Measurements from ENCODE around the gene LCE3C. TPM values are rescaled to one million over a fixed set of nuclear protein-coding genes. Genes with fewer than 3 reads are reported as not detected.

The LCE3C gene
- total RNA-seq, 4 donors from 2014 or later, result not detected

DNA sequence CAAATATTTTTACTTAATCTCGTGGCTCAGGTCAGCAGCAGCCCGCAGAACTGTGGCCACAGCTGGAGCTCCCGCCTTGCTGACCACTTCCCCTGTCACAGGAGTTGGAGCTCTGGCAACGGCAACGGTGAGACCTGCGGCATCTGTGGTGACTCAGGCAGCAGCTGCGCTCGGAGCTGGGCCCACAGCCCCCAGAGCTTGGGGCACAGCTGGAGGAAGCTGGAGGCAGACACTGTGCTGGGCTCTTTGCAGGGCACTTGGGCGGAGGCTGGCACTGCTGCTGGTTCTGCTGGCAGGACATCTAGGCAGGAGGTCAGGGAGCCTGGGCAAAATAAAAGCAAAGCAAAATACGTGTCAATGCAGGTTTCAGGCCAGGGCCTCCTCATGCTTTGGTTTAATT lies 22.8 kb downstream of the LCE3C start, which contains the start of gene LCE3A:
Gene LCE3A (minus strand): TSS at position 301 of the 400 bp plus-strand sequence. CDS start 0 bp downstream, at position 301.
- TF ChIP-seq, protein P1, sequence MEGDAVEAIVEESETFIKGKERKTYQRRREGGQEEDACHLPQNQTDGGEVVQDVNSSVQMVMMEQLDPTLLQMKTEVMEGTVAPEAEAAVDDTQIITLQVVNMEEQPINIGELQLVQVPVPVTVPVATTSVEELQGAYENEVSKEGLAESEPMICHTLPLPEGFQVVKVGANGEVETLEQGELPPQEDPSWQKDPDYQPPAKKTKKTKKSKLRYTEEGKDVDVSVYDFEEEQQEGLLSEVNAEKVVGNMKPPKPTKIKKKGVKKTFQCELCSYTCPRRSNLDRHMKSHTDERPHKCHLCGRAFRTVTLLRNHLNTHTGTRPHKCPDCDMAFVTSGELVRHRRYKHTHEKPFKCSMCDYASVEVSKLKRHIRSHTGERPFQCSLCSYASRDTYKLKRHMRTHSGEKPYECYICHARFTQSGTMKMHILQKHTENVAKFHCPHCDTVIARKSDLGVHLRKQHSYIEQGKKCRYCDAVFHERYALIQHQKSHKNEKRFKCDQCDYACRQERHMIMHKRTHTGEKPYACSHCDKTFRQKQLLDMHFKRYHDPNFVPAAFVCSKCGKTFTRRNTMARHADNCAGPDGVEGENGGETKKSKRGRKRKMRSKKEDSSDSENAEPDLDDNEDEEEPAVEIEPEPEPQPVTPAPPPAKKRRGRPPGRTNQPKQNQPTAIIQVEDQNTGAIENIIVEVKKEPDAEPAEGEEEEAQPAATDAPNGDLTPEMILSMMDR (IDR thresholded peaks at IDR 0.05), result no peak
- no peak for TF ChIP-seq EP300 (IDR thresholded peaks at IDR 0.05; ENCODE audit: low read depth)
- no peak for TF ChIP-seq POLR2A (IDR thresholded peaks at IDR 0.05)
- TF ChIP-seq POLR2AphosphoS5 (IDR thresholded peaks at IDR 0.05), result no peak
- 35 to 40% methylated on average over 1 to 9 of the region's 10 CpGs for WGBS, 2 donors (ENCODE audit: low coverage in 1 of 2)
- Histone ChIP-seq H3K36me3 (no peaks in the 10 kb centered on the region), H3K9me3 (peaks cover 3 to 12% of the 10 kb centered on the region in 2 donors), H3K4me1 (no peaks in the 10 kb centered on the region), H3K4me3 (no peak within 1 kb of the TSS), H3K27me3 (no peaks in the 10 kb centered on the region), H3K27ac (no peak within 1 kb of the TSS)
- intact Hi-C loops (cut with DNase I; ENCODE audit: low total_unique reads) (no loop called here), in situ Hi-C loops (cut with MboI; ENCODE audit: low pct_ligation_motif_present in 1 of 4, low pct_unique_long_range_greater_than_20kb in 1 of 4, low sequenced_read_pairs in 3 of 4) (no loop called here)
- DNase-seq, result no peak

DNA sequence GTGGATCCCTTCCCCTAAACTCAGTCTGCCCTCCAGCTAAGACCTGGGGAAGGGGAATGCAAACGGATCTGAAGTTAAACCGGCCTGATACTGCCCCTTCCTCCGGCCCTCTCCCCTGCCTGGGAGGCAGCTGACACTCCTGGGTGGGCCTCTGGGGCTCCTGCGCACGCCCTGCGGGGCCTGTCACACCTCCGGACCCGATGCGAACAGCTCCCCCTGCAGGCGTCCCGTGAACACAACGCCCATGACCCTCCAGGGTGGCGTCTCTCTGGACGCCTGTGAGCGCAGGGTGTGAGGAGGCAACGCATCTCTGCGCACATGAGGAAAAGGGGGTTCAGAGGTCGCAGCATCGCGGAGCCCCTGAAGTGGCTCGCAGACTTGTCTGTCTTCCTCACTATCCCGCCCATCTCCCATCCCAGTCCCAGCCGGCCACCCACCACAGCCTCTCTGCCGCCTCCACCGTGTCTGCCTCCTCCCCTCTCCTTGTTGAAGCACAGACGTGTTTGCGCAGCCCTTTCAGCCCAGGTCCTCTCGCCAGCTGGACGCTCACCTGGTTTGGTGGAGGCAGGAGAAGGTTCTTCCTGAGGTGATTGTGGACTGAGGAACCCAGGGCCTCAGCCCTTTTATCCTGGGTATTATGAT lies 23.3 kb downstream of the LCE3C start:
- intact Hi-C loops (cut with DNase I; ENCODE audit: low total_unique reads) (no loop called here), in situ Hi-C loops (cut with MboI; ENCODE audit: low pct_ligation_motif_present in 1 of 4, low pct_unique_long_range_greater_than_20kb in 1 of 4, low sequenced_read_pairs in 3 of 4) (no loop called here)
- DNase-seq, result no peak
- TF ChIP-seq POLR2A (IDR thresholded peaks at IDR 0.05) (no peak), EP300 (IDR thresholded peaks at IDR 0.05; ENCODE audit: low read depth) (no peak), POLR2AphosphoS5 (IDR thresholded peaks at IDR 0.05) (no peak)
- TF ChIP-seq, protein P1 (IDR thresholded peaks at IDR 0.05), result no peak
- H3K4me1 ChIP-seq, result no peaks in the 10 kb centered on the region
- no peak overlapping the region for H3K27ac ChIP-seq
- peaks cover 3 to 9% of the 10 kb centered on the region in 2 donors for H3K9me3 ChIP-seq
- H3K4me3 ChIP-seq, result no peak overlapping the region
- 10 to 52% methylated on average over 2 to 23 of the region's 29 CpGs for WGBS, 2 donors (ENCODE audit: low coverage in 1 of 2)
- H3K36me3 ChIP-seq, result no peaks in the 10 kb centered on the region
- no peaks in the 10 kb centered on the region for H3K27me3 ChIP-seq

DNA sequence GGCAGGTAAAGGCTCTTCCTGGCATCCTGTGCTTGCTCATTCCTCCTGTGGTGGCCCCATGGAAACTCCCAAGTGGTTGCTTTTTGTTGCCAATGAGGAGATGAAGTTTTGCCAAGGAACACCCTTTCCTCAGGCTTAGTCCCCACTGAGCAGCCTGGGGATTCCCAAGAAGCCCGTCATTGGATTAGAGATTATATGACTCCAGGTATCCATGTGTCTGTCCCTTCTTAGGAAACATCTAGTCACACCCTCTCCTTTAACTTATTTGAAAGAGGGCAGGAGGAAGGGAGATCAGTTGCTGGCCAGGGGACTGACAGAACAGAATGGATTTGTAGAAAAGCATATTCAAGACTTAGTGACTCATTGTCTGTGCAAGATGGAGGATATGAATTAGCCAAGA lies 26.7 kb downstream of the LCE3C start:
- in situ Hi-C loops (cut with MboI; ENCODE audit: low pct_ligation_motif_present in 1 of 4, low pct_unique_long_range_greater_than_20kb in 1 of 4, low sequenced_read_pairs in 3 of 4), result no loop called here
- Histone ChIP-seq H3K4me1 (no peaks in the 10 kb centered on the region), H3K4me3 (no peak overlapping the region), H3K27ac (no peak overlapping the region), H3K36me3 (no peaks in the 10 kb centered on the region), H3K9me3 (no peaks in the 10 kb centered on the region), H3K27me3 (no peaks in the 10 kb centered on the region)
- no peak for DNase-seq
- intact Hi-C loops (cut with DNase I; ENCODE audit: low total_unique reads), result no loop called here
- WGBS, 2 donors (ENCODE audit: low coverage in 1 of 2), result 63% methylated on average over 1 of the region's 1 CpG; no CpG with 5 or more reads in 1 of the 2 donors
- TF ChIP-seq, protein P1 (IDR thresholded peaks at IDR 0.05), result no peak
- no peak for TF ChIP-seq POLR2A (IDR thresholded peaks at IDR 0.05)
- no peak for TF ChIP-seq EP300 (IDR thresholded peaks at IDR 0.05; ENCODE audit: low read depth)
- no peak for TF ChIP-seq POLR2AphosphoS5 (IDR thresholded peaks at IDR 0.05)

DNA sequence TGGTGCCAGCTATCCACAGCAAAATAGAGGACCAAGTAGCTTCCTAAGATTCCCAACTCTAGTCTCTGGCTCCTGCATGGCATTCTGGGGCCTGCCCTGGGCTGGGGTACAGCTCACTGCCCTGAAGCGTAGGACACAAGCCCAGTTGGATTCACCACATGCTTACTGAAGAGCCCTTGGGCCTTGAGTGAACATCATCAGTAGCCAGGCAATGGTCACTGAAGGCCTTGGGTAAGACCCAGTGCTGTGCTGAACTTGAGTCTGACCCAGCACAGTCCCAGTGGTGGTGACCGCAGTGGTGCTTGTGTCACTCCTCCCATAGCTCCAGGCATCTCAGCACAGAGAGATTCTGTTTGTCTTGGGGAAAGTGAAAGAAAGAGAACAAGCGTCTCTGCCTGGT lies 30.6 kb downstream of the LCE3C start:
- TF ChIP-seq, protein P1 (IDR thresholded peaks at IDR 0.05), result no peak
- TF ChIP-seq POLR2A (IDR thresholded peaks at IDR 0.05) (no peak), POLR2AphosphoS5 (IDR thresholded peaks at IDR 0.05) (no peak), EP300 (IDR thresholded peaks at IDR 0.05; ENCODE audit: low read depth) (no peak)
- no peaks in the 10 kb centered on the region for H3K36me3 ChIP-seq
- H3K9me3 ChIP-seq, result peaks cover 0 to 4% of the 10 kb centered on the region in 2 donors
- H3K27ac ChIP-seq, result no peak overlapping the region
- no peak overlapping the region for H3K4me3 ChIP-seq
- WGBS, 2 donors (ENCODE audit: low coverage in 1 of 2), result 80 to 100% methylated on average over 1 to 3 of the region's 3 CpGs
- H3K27me3 ChIP-seq, result no peaks in the 10 kb centered on the region
- intact Hi-C loops (cut with DNase I; ENCODE audit: low total_unique reads), result no loop called here
- H3K4me1 ChIP-seq, result no peaks in the 10 kb centered on the region
- DNase-seq, result no peak
- in situ Hi-C loops (cut with MboI; ENCODE audit: low pct_ligation_motif_present in 1 of 4, low pct_unique_long_range_greater_than_20kb in 1 of 4, low sequenced_read_pairs in 3 of 4), result loop anchor here in 1 of 4 donors (10.0 kb wide), 1 partner anchor 56 kb away; no protein-coding TSS in a partner anchor
